Stomach (tissue), 4 donors: ENCODE data around the gene HERPUD2.

ENCODE experiments used
- CTCF ChIP-seq, 7 experiments: fragments of 450-650 bp in 4 of 7; fragments of 200-600 bp in 3 of 7; sonication (generic) in 3 of 7; IDR thresholded peaks; one replicate each; pipeline ENCODE4 v1.5.1; 2016 to 2019; ENCODE audit warnings: antibody characterized with exemption in 7 of 7, control low read depth in 2 of 7, mild to moderate bottlenecking in 1 of 7
- EP300 ChIP-seq: sonication (generic); formaldehyde crosslinking; IDR thresholded peaks from one replicate; pipeline ENCODE4 v1.6.1; 2017; ENCODE audit warnings: antibody characterized with exemption

- TF ChIP-seq EP300 (no peak), CTCF (IDR thresholded peaks at IDR 0.05) (no peak)
These were observed 1.1 kb upstream of the HERPUD2 start for GRCh38 chr7:35695987-35696386.
